ENCODE data around the gene FRMD4A. TPM values are rescaled to one million over a fixed set of nuclear protein-coding genes. Genes with fewer than 3 reads are reported as not detected.
"Not testable (repeated sequence)": the region's sequence is repeated elsewhere in the genome, so short reads cannot be mapped to it uniquely, and the experiment has no call there.

The FRMD4A gene
- total RNA-seq, 2 donors from 2014 or later: 18.9 to 46.1 TPM

DNA sequence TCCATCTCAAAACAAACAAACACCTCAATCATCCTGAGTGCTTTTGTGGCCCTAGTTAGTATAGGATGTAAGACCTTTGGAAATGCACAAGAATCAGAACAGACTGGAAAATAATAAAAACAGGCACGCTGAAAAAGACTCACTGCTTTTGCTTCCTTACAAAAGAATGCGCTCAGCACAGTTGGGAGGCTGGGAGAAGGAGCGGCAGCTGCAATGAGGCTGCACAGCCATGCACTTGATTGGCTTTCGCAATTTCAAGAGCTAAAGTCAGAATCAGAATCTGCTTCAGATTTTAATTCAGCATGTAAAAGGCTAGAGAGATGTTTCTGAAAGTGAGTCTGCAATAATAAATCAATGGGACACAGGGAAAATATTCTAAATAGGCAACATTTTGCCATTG lies 97.2 kb downstream of the FRMD4A start:
- intact Hi-C loops (cut with DNase I): no loop called here
- no peaks in the 10 kb centered on the region for H3K9me3 ChIP-seq
- no peaks in the 10 kb centered on the region for H3K36me3 ChIP-seq (replicated peaks in 1 of 2; ENCODE audit: insufficient read depth in 1 of 2, low read depth in 2 of 2)
- no peak for DNase-seq
- no peak overlapping the region for H3K27ac ChIP-seq
- H3K4me1 ChIP-seq: no peaks in the 10 kb centered on the region
- H3K4me3 ChIP-seq: no peak overlapping the region
- no peak for ATAC-seq
- no peaks in the 10 kb centered on the region for H3K27me3 ChIP-seq
- WGBS, 2 donors: 86 to 92% methylated on average over 4 of the region's 4 CpGs
- TF ChIP-seq POLR2A (IDR thresholded peaks at IDR 0.05): no peak
- TF ChIP-seq, protein P1, sequence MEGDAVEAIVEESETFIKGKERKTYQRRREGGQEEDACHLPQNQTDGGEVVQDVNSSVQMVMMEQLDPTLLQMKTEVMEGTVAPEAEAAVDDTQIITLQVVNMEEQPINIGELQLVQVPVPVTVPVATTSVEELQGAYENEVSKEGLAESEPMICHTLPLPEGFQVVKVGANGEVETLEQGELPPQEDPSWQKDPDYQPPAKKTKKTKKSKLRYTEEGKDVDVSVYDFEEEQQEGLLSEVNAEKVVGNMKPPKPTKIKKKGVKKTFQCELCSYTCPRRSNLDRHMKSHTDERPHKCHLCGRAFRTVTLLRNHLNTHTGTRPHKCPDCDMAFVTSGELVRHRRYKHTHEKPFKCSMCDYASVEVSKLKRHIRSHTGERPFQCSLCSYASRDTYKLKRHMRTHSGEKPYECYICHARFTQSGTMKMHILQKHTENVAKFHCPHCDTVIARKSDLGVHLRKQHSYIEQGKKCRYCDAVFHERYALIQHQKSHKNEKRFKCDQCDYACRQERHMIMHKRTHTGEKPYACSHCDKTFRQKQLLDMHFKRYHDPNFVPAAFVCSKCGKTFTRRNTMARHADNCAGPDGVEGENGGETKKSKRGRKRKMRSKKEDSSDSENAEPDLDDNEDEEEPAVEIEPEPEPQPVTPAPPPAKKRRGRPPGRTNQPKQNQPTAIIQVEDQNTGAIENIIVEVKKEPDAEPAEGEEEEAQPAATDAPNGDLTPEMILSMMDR (IDR thresholded peaks at IDR 0.05): no peak

DNA sequence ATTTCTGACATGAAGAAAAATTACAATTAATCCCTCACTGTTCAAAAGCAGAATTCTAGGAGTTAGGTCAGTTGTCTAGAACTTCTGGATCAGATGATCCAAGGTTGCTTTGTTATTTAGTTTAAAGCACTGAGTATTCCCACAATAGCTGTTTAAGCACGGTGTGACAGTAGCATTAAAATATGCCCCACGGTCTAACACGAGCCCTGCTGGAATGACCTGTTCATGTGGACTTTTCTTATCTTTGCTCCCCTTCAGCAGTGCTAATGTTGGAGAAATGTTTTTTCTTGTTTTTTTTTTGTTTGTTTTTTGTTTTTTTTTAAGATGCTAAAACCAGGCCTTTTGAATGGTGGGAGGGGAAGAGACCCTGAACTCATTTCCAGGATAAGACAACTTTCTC lies 101.9 kb downstream of the FRMD4A start:
- ATAC-seq (peak; percentile 65), DNase-seq (peak in 2 of 4 donors; percentile 22 to 40)
- H3K9me3 ChIP-seq; H3K36me3 ChIP-seq (replicated peaks in 1 of 2; ENCODE audit: insufficient read depth in 1 of 2, low read depth in 2 of 2); H3K27me3 ChIP-seq; H3K27ac ChIP-seq; H3K4me3 ChIP-seq; H3K4me1 ChIP-seq; intact Hi-C loops (cut with DNase I): not testable (repeated sequence)
- WGBS, 2 donors: 23 to 24% methylated on average over 3 of the region's 3 CpGs

DNA sequence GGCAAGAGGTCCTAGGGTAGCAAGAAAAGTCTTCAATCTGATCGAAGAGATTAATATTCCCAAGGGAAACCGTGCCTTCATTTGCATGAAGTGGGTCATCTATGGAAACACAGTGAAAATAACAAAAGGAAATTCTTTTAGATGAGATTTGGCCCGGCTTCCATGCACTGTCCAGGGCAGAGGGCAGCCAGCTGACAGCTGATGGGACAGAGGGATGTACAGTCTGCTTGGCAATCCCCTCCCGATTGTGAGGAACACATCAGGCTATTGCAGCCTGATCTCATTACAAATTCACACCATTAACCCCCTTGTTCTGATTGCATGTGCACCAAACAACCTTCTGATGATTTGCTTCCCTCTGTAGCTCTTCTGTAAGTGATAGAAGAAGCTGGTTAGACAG lies 105.3 kb downstream of the FRMD4A start:
- Histone ChIP-seq H3K9me3 (no peaks in the 10 kb centered on the region), H3K4me1 (peaks cover 6% of the 10 kb centered on the region), H3K4me3 (no peak overlapping the region), H3K27me3 (no peaks in the 10 kb centered on the region), H3K36me3 (replicated peaks in 1 of 2; ENCODE audit: insufficient read depth in 1 of 2, low read depth in 2 of 2) (no peaks in the 10 kb centered on the region), H3K27ac (no peak overlapping the region)
- TF ChIP-seq POLR2A (IDR thresholded peaks at IDR 0.05): no peak
- TF ChIP-seq, protein P1 (IDR thresholded peaks at IDR 0.05): no peak
- ATAC-seq (no peak), DNase-seq (no peak)
- intact Hi-C loops (cut with DNase I): no loop called here
- WGBS, 2 donors: 79 to 90% methylated on average over 4 of the region's 4 CpGs

DNA sequence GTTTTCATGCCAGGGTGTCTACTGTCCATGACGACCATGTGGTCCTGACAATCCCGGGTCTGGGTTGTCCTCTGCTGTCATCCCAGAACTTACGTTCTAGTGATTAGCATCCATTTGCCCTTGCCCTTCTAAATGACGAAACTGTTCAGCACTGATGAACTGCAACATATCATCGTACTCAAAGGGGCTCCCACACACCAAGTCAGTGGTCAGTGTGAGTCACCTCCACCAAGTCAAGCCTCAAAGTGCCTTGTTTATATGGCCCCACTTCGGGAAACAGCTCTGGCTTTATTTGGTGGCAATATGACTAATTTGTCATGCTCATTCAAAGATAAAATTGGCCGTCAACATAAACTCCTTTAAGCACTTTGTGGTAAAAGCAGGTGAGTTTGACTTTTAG lies 110.7 kb downstream of the FRMD4A start:
- no peak for DNase-seq
- Histone ChIP-seq H3K36me3 (replicated peaks in 1 of 2; ENCODE audit: insufficient read depth in 1 of 2, low read depth in 2 of 2) (no peaks in the 10 kb centered on the region), H3K4me3 (no peak overlapping the region), H3K4me1 (no peaks in the 10 kb centered on the region), H3K9me3 (no peaks in the 10 kb centered on the region), H3K27ac (no peak overlapping the region), H3K27me3 (no peaks in the 10 kb centered on the region)
- 73 to 86% methylated on average over 7 of the region's 7 CpGs for WGBS, 2 donors
- intact Hi-C loops (cut with DNase I): no loop called here
- ATAC-seq: no peak
- TF ChIP-seq, protein P1 (IDR thresholded peaks at IDR 0.05): no peak
- TF ChIP-seq POLR2A (IDR thresholded peaks at IDR 0.05): no peak

DNA sequence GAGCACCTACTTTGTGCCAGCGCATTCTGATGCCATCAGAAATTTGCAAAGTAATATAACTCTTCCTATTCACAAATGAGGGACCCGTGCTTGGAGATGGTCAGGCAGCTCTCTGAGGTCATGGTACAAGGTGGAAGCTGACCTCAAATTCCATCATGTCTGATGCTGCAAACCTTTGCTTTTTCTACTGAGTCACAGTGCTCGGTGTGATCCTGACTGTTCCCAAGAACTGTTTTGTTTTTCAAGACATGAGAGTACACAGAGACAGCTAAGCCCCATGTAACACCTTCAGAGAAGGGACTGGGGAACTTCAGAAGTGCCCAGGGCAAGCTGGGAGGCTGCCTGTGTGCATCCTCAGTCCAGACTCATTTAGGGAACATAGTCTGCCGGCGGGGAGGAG lies 111.3 kb downstream of the FRMD4A start:
- no peak for TF ChIP-seq POLR2A (IDR thresholded peaks at IDR 0.05)
- TF ChIP-seq, protein P1 (IDR thresholded peaks at IDR 0.05): no peak
- Histone ChIP-seq H3K36me3 (replicated peaks in 1 of 2; ENCODE audit: insufficient read depth in 1 of 2, low read depth in 2 of 2) (no peaks in the 10 kb centered on the region), H3K4me3 (no peak overlapping the region), H3K4me1 (no peaks in the 10 kb centered on the region), H3K9me3 (no peaks in the 10 kb centered on the region), H3K27me3 (no peaks in the 10 kb centered on the region), H3K27ac (no peak overlapping the region)
- intact Hi-C loops (cut with DNase I): no loop called here
- ATAC-seq (no peak), DNase-seq (no peak)
- WGBS, 2 donors: 83 to 95% methylated on average over 5 of the region's 5 CpGs
